GM12878 (cell line): ENCODE data around the gene NCKAP5L. TPM values are rescaled to one million over a fixed set of nuclear protein-coding genes. Genes with fewer than 3 reads are reported as not detected.

Source experiments
- ATAC-seq: fragments of 200-7000 bp; cut with Tn5 transposase; 3 replicates; pipeline ENCODE4 v1.9.1; 2020; ENCODE audit warnings: mild to moderate bottlenecking, moderate library complexity
- BruUV-seq: library from RNA; stranded (reverse); fragments of 400-500 nt; replicated peaks from 2 replicates; lab custom pipeline; 2021; lab: Mats Ljungman, UMichigan
- CTCF ChIA-PET: fragments of 300-600 bp; sonication (Branson Sonifier 250); formaldehyde crosslinking; extraction: SDS; loops from one replicate; lab custom pipeline; 2021; ENCODE audit warnings: inconsistent platforms; lab: Yijun Ruan, JAX
- POLR2A ChIA-PET: fragments of 350-600 bp; formaldehyde crosslinking; extraction: SDS; loops from one replicate; lab custom pipeline; 2021; ENCODE audit warnings: inconsistent platforms; lab: Charles Lee
- RAD21 ChIA-PET: fragments of 300-600 bp; sonication (Branson Sonifier 250); formaldehyde crosslinking; loops from one replicate; lab custom pipeline; 2023; ENCODE audit warnings: antibody characterized with exemption; ENCODE audit not compliant: unreplicated experiment; lab: Charles Lee
- SMC1A ChIA-PET: fragments of 300-600 bp; sonication (Branson Sonifier 250); formaldehyde crosslinking; loops from one replicate; lab custom pipeline; 2023; ENCODE audit not compliant: unreplicated experiment, uncharacterized antibody; lab: Charles Lee
- DNase-seq: peaks from one replicate; pipeline ENCODE4 v3.0.0-alpha.2; 2011; ENCODE audit warnings: low read depth, low spot score
- FAIRE-seq: peaks from 3 replicates; lab custom pipeline; 2011; peaks lifted over from hg19 to GRCh38; lab: Jason Lieb, UNC
- H2AFZ ChIP-seq: 2 replicates; pipeline ENCODE4 v1.6.0; 2011; ENCODE audit warnings: low read depth, low read length, control low read depth; ENCODE audit not compliant: control insufficient read depth
- H3K27ac ChIP-seq: 2 replicates; pipeline ENCODE4 v1.5.1; 2011; ENCODE audit warnings: control low read depth; ENCODE audit not compliant: control insufficient read depth, insufficient read depth
- H3K27me3 ChIP-seq, 2 experiments: replicated peaks in 1 of 2; 2 replicates each; pipeline versions ENCODE4 v1.6.0 to v1.6.1; 2011; ENCODE audit warnings: low read length in 1 of 2; ENCODE audit not compliant: control insufficient read depth in 2 of 2, insufficient read depth in 2 of 2
- H3K36me3 ChIP-seq, 2 experiments: 2 replicates each; pipeline ENCODE4 v1.5.1; 2011; ENCODE audit warnings: low read length in 1 of 2; ENCODE audit not compliant: control insufficient read depth in 2 of 2, insufficient read depth in 2 of 2
- H3K4me1 ChIP-seq: 2 replicates; pipeline ENCODE4 v1.6.1; 2011; ENCODE audit warnings: mild to moderate bottlenecking, low read length, moderate library complexity, mixed read lengths; ENCODE audit not compliant: control insufficient read depth, insufficient read depth
- H3K4me2 ChIP-seq: 2 replicates; pipeline ENCODE4 v1.6.0; 2011; ENCODE audit warnings: control low read depth; ENCODE audit not compliant: control insufficient read depth, insufficient read depth
- H3K4me3 ChIP-seq: fragments of 200-600 bp; sonication (generic); 2 replicates; pipeline ENCODE4 v1.5.1; 2016
- H3K79me2 ChIP-seq: 2 replicates; pipeline ENCODE4 v1.6.0; 2011; ENCODE audit warnings: low read length; ENCODE audit not compliant: control insufficient read depth, insufficient read depth
- H3K9ac ChIP-seq: 2 replicates; pipeline ENCODE4 v1.8.0; 2011; ENCODE audit warnings: low read length, control low read depth, mixed read lengths; ENCODE audit not compliant: control insufficient read depth, insufficient read depth
- H3K9me3 ChIP-seq: replicated peaks from 3 replicates; pipeline ENCODE4 v1.5.1; 2011; ENCODE audit warnings: mild to moderate bottlenecking, low read length; ENCODE audit not compliant: control insufficient read depth, insufficient read depth
- H4K20me1 ChIP-seq: 2 replicates; pipeline ENCODE4 v1.6.0; 2011; ENCODE audit not compliant: control insufficient read depth, insufficient read depth
- FOXK2 ChIP-seq: fragments of 450-650 bp; IDR thresholded peaks from 2 replicates; pipeline ENCODE4 v1.6.1; 2017; ENCODE audit warnings: mild to moderate bottlenecking, moderate library complexity
- GATAD2B ChIP-seq: fragments of 450-650 bp; conservative IDR thresholded peaks from 2 replicates; pipeline ENCODE4 v1.6.1; 2017; ENCODE audit warnings: low read depth, mild to moderate bottlenecking, moderate library complexity
- MEF2A ChIP-seq: IDR thresholded peaks from 2 replicates; pipeline ENCODE4 v1.6.1; 2011; ENCODE audit warnings: low read depth, mild to moderate bottlenecking, low read length, moderate library complexity; ENCODE audit not compliant: insufficient read depth
- MTA3 ChIP-seq: IDR thresholded peaks from 2 replicates; pipeline ENCODE4 v1.6.1; 2012; ENCODE audit warnings: low read length, inconsistent platforms, borderline replicate concordance
- MXI1 ChIP-seq: fragments of 150-350 bp; IDR thresholded peaks from 2 replicates; pipeline ENCODE4 v1.6.1; 2011; ENCODE audit warnings: low read depth, mild to moderate bottlenecking, inconsistent platforms, low read length, improper control_type of control experiment
- RCOR1 ChIP-seq: conservative IDR thresholded peaks from 2 replicates; pipeline ENCODE4 v1.6.1; 2012; ENCODE audit warnings: low read depth, low read length, improper control_type of control experiment
- RELA ChIP-seq: fragments of 450-650 bp; IDR thresholded peaks from 2 replicates; pipeline ENCODE4 v1.8.0; 2014; ENCODE audit warnings: borderline replicate concordance; ENCODE audit not compliant: partially characterized antibody
- RFX5 ChIP-seq: IDR thresholded peaks from 2 replicates; pipeline ENCODE4 v1.6.1; 2011; ENCODE audit warnings: low read depth, low read length, improper control_type of control experiment
- SP1 ChIP-seq: IDR thresholded peaks from one replicate; pipeline ENCODE4 v1.6.1; 2011; ENCODE audit warnings: low read depth, low read length
- STAT3 ChIP-seq: IDR thresholded peaks from 2 replicates; pipeline ENCODE4 v1.6.1; 2011; ENCODE audit warnings: low read depth, low read length, improper control_type of control experiment
- SUZ12 ChIP-seq: fragments of 200-600 bp; sonication (generic); IDR thresholded peaks from one replicate; pipeline ENCODE4 v1.6.1; 2018; ENCODE audit warnings: antibody characterized with exemption, mild to moderate bottlenecking; ENCODE audit not compliant: unreplicated experiment
- TARDBP ChIP-seq: IDR thresholded peaks from 2 replicates; pipeline ENCODE4 v1.6.1; 2016; ENCODE audit warnings: borderline replicate concordance
- TBL1XR1 ChIP-seq: IDR thresholded peaks from 2 replicates; pipeline ENCODE4 v1.6.1; 2012; ENCODE audit warnings: low read depth, low read length, improper control_type of control experiment
- YY1 ChIP-seq: IDR thresholded peaks from 2 replicates; pipeline ENCODE4 v1.6.1; 2011; ENCODE audit warnings: low read depth, mild to moderate bottlenecking, low read length
- ZNF274 ChIP-seq: IDR thresholded peaks from one replicate; pipeline ENCODE4 v1.8.0; 2011; ENCODE audit not compliant: insufficient read length, insufficient read depth
- WGBS: methylation state at CpG from one replicate; pipeline ENCODE4 v1.1.6; 2016; ENCODE audit warnings: low lambda C conversion rate; ENCODE audit not compliant: insufficient replicate concordance, insufficient coverage; ENCODE audit errors: missing lambda C conversion rate; 5-methylcytosine and 5-hydroxymethylcytosine counted together
- in situ Hi-C: fragments of 300-500 bp; cut with MboI; formaldehyde crosslinking; loops from 9 replicates; pipeline ENCODE4 v1.14.3; 2018; ENCODE audit warnings: mixed read lengths
- intact Hi-C: fragments of 100-400 bp; cut with micrococcal nuclease; formaldehyde crosslinking; loops from one replicate; pipeline ENCODE4 v1.14.2; 2022; ENCODE audit not compliant: unreplicated experiment
- polyA plus RNA-seq, 11 experiments: library from polyadenylated mRNA; depleted of rRNA in 4 of 11; unstranded in 6 of 11; stranded (reverse) in 5 of 11; fragments of >200 nt; fragmentation: Nextera tagmentation in 4 of 11; fragmentation: Illumina TruSeq in 1 of 11; extraction: Ambion mirVana in 4 of 11; extraction: Trizol in 1 of 11; gene quantifications; 1 replicate in 1 of 11; 2 replicates in 10 of 11; pipeline versions ENCODE4 v1.2.1 to v1.2.3, GENCODE V29; 2011 to 2016; ENCODE audit warnings: inconsistent platforms in 2 of 11, missing spikeins in 2 of 11, low read depth in 1 of 11
- total RNA-seq, 4 experiments: library from RNA; depleted of rRNA in 3 of 4; stranded (reverse); fragments of >200 nt in 3 of 4; fragmentation: Illumina TruSeq in 1 of 4; extraction: Trizol in 1 of 4; gene quantifications; 2 replicates each; pipeline versions ENCODE4 v1.2.1 to v1.2.3, GENCODE V29; 2013 to 2021
- TF ChIP-seq, protein P1 (sequence below): fragments of 450-650 bp; IDR thresholded peaks from 2 replicates; pipeline ENCODE4 v1.6.1; 2017; ENCODE audit warnings: borderline replicate concordance
- TF ChIP-seq, protein P2 (sequence below): fragments of 450-650 bp; IDR thresholded peaks from 2 replicates; pipeline ENCODE4 v1.6.1; 2017; ENCODE audit warnings: low read depth, mild to moderate bottlenecking, moderate library complexity
- TF ChIP-seq, protein P3 (sequence below): IDR thresholded peaks from 2 replicates; pipeline ENCODE4 v1.6.1; 2011; ENCODE audit warnings: borderline replicate concordance, low read depth, mild to moderate bottlenecking, moderate library complexity, low read length; ENCODE audit not compliant: insufficient read depth, poor library complexity, severe bottlenecking

The NCKAP5L gene
- total and polyA plus RNA-seq, 10 of the 15 experiments (the other 5 are each of a cell fraction or from before 2014, with no cell fraction given) = 0.03 to 15.8 (median 4.4) TPM

DNA sequence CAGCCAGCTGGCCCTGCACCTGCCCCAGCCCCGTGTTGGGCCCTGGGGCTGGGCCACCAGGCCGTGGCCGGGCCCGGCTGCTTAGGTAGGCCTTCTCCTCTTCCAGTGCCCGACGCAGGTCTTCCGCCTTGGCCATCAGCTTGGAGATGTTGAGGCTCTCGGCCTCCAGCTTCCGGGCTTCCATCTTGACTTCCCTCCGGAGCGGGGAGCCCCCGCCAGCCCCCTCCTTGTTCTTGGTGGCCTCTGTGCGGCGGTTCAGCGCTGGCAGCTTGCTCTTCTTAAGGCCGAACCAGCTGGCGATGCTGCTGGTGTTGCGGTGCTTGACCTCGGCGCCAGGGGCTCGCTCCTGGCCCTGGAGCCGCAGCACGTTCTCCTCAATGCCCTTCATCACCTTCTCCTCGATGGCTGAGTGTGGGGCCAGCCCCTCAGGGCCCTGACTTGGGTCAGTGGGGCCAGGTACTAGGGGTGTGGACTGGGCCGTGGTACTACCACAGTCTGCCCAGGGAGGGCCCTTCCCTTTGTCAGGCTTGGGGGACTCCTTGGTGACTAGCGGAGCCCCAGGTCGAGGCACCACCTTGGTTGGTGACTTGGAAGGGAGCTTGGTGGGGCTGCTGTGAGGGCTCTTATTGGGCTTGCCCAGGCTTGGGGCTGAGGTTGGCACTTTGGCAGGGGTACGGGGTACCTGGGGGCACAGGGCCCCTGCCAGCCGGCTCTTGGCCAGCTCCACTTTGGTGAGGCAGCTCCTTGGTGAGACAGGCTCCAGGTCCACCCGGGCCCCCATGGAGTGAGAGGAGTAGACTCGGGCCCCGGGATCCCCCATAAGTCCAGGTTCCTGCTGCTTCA is 33.2 kb downstream of the NCKAP5L start:
- Histone ChIP-seq H3K27ac (no peak overlapping the region), H3K79me2 (no peaks in the 10 kb centered on the region), H3K9ac (no peak overlapping the region), H3K36me3 (peaks cover 0 to 3% of the 10 kb centered on the region in 2 experiments; a peak in 2 of 4 replicates), H3K4me1 (no peaks in the 10 kb centered on the region), H3K4me3 (no peak overlapping the region), H3K9me3 (no peaks in the 10 kb centered on the region), H4K20me1 (no peaks in the 10 kb centered on the region), H2AFZ (no peak overlapping the region), H3K27me3 (no peaks in the 10 kb centered on the region), H3K4me2 (no peak overlapping the region)
- ChIA-PET SMC1A (no interaction called here), RAD21 (interaction anchor here (1.3 kb wide), 1 partner anchor 54 kb away, joined by 3 read pairs; the partner anchor contains the start of gene TMBIM6), CTCF (interaction anchor here (0.7 to 1.2 kb wide), 3 partner anchors 12 to 305 kb away, joined by 3 to 4 read pairs (median 3); no protein-coding TSS in a partner anchor), POLR2A (no interaction called here)
- intact Hi-C loops = no loop called here
- ATAC-seq (no peak), DNase-seq (no peak), FAIRE-seq (no peak)
- WGBS = 82% methylated on average over 32 of the region's 32 CpGs
- no TSS peak for BruUV-seq
- no peak for TF ChIP-seq RELA
- TF ChIP-seq MTA3 = no peak
- TF ChIP-seq, protein P1, sequence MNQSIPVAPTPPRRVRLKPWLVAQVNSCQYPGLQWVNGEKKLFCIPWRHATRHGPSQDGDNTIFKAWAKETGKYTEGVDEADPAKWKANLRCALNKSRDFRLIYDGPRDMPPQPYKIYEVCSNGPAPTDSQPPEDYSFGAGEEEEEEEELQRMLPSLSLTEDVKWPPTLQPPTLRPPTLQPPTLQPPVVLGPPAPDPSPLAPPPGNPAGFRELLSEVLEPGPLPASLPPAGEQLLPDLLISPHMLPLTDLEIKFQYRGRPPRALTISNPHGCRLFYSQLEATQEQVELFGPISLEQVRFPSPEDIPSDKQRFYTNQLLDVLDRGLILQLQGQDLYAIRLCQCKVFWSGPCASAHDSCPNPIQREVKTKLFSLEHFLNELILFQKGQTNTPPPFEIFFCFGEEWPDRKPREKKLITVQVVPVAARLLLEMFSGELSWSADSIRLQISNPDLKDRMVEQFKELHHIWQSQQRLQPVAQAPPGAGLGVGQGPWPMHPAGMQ = no peak
- TF ChIP-seq GATAD2B = no peak
- no peak for TF ChIP-seq TBL1XR1
- TF ChIP-seq SP1 = no peak
- TF ChIP-seq, protein P2, sequence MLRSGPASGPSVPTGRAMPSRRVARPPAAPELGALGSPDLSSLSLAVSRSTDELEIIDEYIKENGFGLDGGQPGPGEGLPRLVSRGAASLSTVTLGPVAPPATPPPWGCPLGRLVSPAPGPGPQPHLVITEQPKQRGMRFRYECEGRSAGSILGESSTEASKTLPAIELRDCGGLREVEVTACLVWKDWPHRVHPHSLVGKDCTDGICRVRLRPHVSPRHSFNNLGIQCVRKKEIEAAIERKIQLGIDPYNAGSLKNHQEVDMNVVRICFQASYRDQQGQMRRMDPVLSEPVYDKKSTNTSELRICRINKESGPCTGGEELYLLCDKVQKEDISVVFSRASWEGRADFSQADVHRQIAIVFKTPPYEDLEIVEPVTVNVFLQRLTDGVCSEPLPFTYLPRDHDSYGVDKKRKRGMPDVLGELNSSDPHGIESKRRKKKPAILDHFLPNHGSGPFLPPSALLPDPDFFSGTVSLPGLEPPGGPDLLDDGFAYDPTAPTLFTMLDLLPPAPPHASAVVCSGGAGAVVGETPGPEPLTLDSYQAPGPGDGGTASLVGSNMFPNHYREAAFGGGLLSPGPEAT = no peak
- TF ChIP-seq STAT3 = no peak
- no peak for TF ChIP-seq YY1
- TF ChIP-seq RFX5 = no peak
- no peak for TF ChIP-seq TARDBP
- TF ChIP-seq RCOR1 = no peak
- TF ChIP-seq FOXK2 = no peak
- TF ChIP-seq MXI1 = no peak
- TF ChIP-seq MEF2A = no peak
- TF ChIP-seq SUZ12 = no peak
- TF ChIP-seq ZNF274 = no peak
- TF ChIP-seq, protein P3, sequence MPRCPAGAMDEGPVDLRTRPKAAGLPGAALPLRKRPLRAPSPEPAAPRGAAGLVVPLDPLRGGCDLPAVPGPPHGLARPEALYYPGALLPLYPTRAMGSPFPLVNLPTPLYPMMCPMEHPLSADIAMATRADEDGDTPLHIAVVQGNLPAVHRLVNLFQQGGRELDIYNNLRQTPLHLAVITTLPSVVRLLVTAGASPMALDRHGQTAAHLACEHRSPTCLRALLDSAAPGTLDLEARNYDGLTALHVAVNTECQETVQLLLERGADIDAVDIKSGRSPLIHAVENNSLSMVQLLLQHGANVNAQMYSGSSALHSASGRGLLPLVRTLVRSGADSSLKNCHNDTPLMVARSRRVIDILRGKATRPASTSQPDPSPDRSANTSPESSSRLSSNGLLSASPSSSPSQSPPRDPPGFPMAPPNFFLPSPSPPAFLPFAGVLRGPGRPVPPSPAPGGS = no peak
- in situ Hi-C loops = no loop called here
